ENCODE results near the gene OMG. TPM values are rescaled to one million over a fixed set of nuclear protein-coding genes. Genes with fewer than 3 reads are reported as not detected.

OMG gene
- polyA plus RNA-seq, 1 of the 3 experiments (the other 2 are of a cell fraction), result 0.61 TPM

- Histone ChIP-seq H3K9ac (no peak overlapping the region), H2AFZ (ENCODE audit: low read depth) (no peak overlapping the region), H3K4me2 (no peak overlapping the region), H3K79me2 (ENCODE audit: insufficient read depth) (no peaks in the 10 kb centered on the region; the same call in 1 of the 2 replicates), H3K27me3 (ENCODE audit: insufficient read depth) (no peaks in the 10 kb centered on the region), H3K9me2 (no peaks in the 10 kb centered on the region), H3K4me1 (ENCODE audit: control insufficient read depth in 1 of 2, insufficient read depth in 2 of 2, low read depth in 1 of 2, low read length in 1 of 2) (peaks cover 9 to 29% of the 10 kb centered on the region in 2 experiments; a peak in 3 of 4 replicates), H3K4me3 (ENCODE audit: low read depth in 2 of 2, low read length in 1 of 2) (no peak overlapping the region), H3K27ac (ENCODE audit: low read depth in 2 of 2, low read length in 1 of 2) (peak overlapping the region in 1 of 2 experiments; percentile 34; a peak in 2 of 4 replicates), H3F3A (replicated peaks; ENCODE audit: insufficient read depth) (peaks cover 17% of the 10 kb centered on the region), H4K20me1 (ENCODE audit: insufficient read depth) (no peaks in the 10 kb centered on the region), H3K9me3 (no peaks in the 10 kb centered on the region), H3K36me3 (replicated peaks in 1 of 2; ENCODE audit: control insufficient read depth in 1 of 2, insufficient read depth in 2 of 2, low read length in 1 of 2) (peaks cover 33 to 66% of the 10 kb centered on the region in 2 experiments)
- 67% methylated on average over 2 of the region's 2 CpGs for WGBS (ENCODE audit: low lambda C conversion rate)
- ChIA-PET POLR2A (no interaction called here), CTCF (interaction anchor here (0.6 to 1.1 kb wide), 2 partner anchors 12 to 119 kb away, joined by 3 to 4 read pairs; no protein-coding TSS in a partner anchor)
- TF ChIP-seq POLR2AphosphoS5 (IDR thresholded peaks at IDR 0.05; ENCODE audit: low read depth, low read length) (no peak), TEAD4 (IDR thresholded peaks at IDR 0.05; ENCODE audit: borderline replicate concordance, insufficient read depth) (no peak), IRF3 (IDR thresholded peaks at IDR 0.05; ENCODE audit: low read depth, low read length) (no peak), SIN3A (IDR thresholded peaks at IDR 0.05; ENCODE audit: borderline replicate concordance, low read depth, low read length) (no peak), PBX3 (IDR thresholded peaks at IDR 0.05) (no peak), ZBTB33 (IDR thresholded peaks at IDR 0.05; ENCODE audit: borderline replicate concordance, low read depth) (no peak), JUND (IDR thresholded peaks at IDR 0.05) (no peak), REST (IDR thresholded peaks at IDR 0.05; ENCODE audit: low read depth, low read length) (no peak), MXI1 (IDR thresholded peaks at IDR 0.05; ENCODE audit: low read depth, low read length) (no peak), CTCF (IDR thresholded peaks at IDR 0.05) (no peak), FOXM1 (IDR thresholded peaks at IDR 0.05; ENCODE audit: low read depth) (no peak), GABPA (IDR thresholded peaks at IDR 0.05; ENCODE audit: low read depth) (no peak), EP300 (IDR thresholded peaks at IDR 0.05; ENCODE audit: borderline replicate concordance in 1 of 2, low read depth in 1 of 2, low read length in 1 of 2) (no peak)
- no peak for DNase-seq
These were observed 42.4 kb downstream of the OMG start for GRCh38 chr17:31254654-31255053.

Data from SK-N-SH (cell line).